SK-N-MC (cell line): Measurements from ENCODE around the gene EGFL7.

Experiments used
- EZH2 ChIP-seq: fragments of 200-600 bp; sonication (generic); IDR thresholded peaks from one replicate; pipeline ENCODE4 v1.6.1; 2017; ENCODE audit warnings: antibody characterized with exemption
- FOXP2 ChIP-seq: optimal IDR thresholded peaks from 2 replicates; pipeline ENCODE3; 2011; ENCODE audit warnings: mild to moderate bottlenecking, moderate library complexity; ENCODE audit not compliant: insufficient read depth; ENCODE audit errors: extremely low read length, control extremely low read depth
- POLR2AphosphoS5 ChIP-seq: IDR thresholded peaks from 2 replicates; pipeline ENCODE4 v1.6.1; 2012; ENCODE audit warnings: mild to moderate bottlenecking, low read depth, low read length, borderline replicate concordance

DNA sequence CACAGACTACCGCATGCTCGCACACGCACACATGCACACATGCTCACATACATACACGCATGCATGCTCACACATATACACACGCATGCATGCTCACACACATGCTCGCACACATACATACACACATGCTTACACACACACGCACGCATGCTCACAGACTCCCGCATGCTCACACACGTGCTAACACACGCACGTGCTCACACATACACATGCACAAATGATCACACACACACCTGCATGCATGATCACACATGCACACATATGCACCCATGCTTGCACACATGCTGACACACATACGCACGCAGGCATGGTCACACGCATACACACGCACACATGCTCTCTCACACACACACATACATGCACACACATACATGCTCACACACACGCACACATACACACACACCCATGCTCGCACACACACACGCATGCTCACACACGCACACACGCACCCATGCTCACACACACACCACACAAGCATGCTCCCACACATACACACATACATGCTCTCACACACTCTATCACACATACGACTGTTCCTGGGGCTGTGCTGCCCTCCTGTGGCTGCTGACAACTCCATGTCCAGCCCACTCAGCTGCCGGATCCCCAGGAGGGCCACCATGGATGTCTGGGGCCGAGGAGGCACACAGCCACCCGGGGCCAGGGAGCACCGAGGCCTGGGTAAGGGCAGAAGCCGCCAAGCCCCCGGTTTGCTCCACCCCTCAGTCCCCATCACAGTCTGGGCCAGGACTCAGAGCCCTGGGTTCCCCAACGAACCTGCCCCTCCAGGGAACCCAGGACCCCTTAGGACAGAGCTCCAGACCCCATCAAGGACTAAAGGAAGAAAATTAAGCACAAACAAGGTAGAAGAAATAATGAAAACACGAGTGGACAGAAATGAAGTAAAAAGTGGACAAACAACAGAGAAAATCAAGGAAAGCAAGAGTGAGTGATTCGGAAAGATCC is 31.4 kb upstream of the EGFL7 start:
- TF ChIP-seq EZH2 (no peak), POLR2AphosphoS5 (no peak), FOXP2 (no peak)
